Neutrophil (primary cell): Measurements from ENCODE around the gene WDR70.

Experiments
- H3K27ac ChIP-seq: fragments of 200-600 bp; sonication (generic); 2 replicates; pipeline ENCODE4 v1.5.1; 2016; ENCODE audit warnings: mild to moderate bottlenecking, moderate library complexity
- H3K27me3 ChIP-seq: fragments of 200-600 bp; sonication (generic); 2 replicates; pipeline ENCODE4 v1.6.0; 2016; ENCODE audit warnings: mild to moderate bottlenecking
- H3K36me3 ChIP-seq: fragments of 200-600 bp; sonication (generic); 2 replicates; pipeline ENCODE4 v1.5.1; 2017
- H3K4me1 ChIP-seq, 2 experiments: fragments of 200-600 bp in 1 of 2; sonication (generic) in 1 of 2; 1 replicate in 1 of 2; 2 replicates in 1 of 2; pipeline versions ENCODE4 v1.5.1 to v1.6.1; 2013 to 2016; ENCODE audit warnings: low read depth in 1 of 2, low read length in 1 of 2, mild to moderate bottlenecking in 1 of 2, moderate library complexity in 1 of 2; ENCODE audit not compliant: control insufficient read depth in 1 of 2, insufficient read depth in 1 of 2
- H3K4me3 ChIP-seq, 2 experiments: fragments of 200-600 bp in 1 of 2; sonication (generic) in 1 of 2; 1 replicate in 1 of 2; 2 replicates in 1 of 2; pipeline ENCODE4 v1.5.1; 2013 to 2016; ENCODE audit warnings: low read depth in 1 of 2, low read length in 1 of 2, mild to moderate bottlenecking in 1 of 2, moderate library complexity in 1 of 2
- H3K9me3 ChIP-seq: fragments of 200-600 bp; sonication (generic); 2 replicates; pipeline ENCODE4 v1.5.1; 2016
- CTCF ChIP-seq: fragments of 200-600 bp; sonication (generic); IDR thresholded peaks from 2 replicates; pipeline ENCODE4 v1.5.1; 2016; ENCODE audit warnings: antibody characterized with exemption

Gene WDR70

GRCh38 chr5:37694867-37695266 lies 315.7 kb downstream of the WDR70 start:
- H3K36me3 ChIP-seq = no peaks in the 10 kb centered on the region
- TF ChIP-seq CTCF = no peak

GRCh38 chr5:37695647-37696046 lies 316.5 kb downstream of the WDR70 start:
- Histone ChIP-seq H3K9me3 (no peaks in the 10 kb centered on the region), H3K4me1 (no peaks in the 10 kb centered on the region), H3K36me3 (no peaks in the 10 kb centered on the region), H3K27ac (no peak overlapping the region), H3K4me3 (no peak overlapping the region), H3K27me3 (no peaks in the 10 kb centered on the region)
- TF ChIP-seq CTCF = no peak

More at GRCh38 chr5:37694867-37695266, 315.7 kb downstream of the WDR70 start:
- no peaks in the 10 kb centered on the region for H3K4me1 ChIP-seq
- H3K9me3 ChIP-seq = no peaks in the 10 kb centered on the region
- no peak overlapping the region for H3K27ac ChIP-seq
- H3K27me3 ChIP-seq = no peaks in the 10 kb centered on the region
- no peak overlapping the region for H3K4me3 ChIP-seq

- TF ChIP-seq CTCF = no peak
- no peaks in the 10 kb centered on the region for H3K36me3 ChIP-seq
- no peaks in the 10 kb centered on the region for H3K4me1 ChIP-seq
- no peaks in the 10 kb centered on the region for H3K27me3 ChIP-seq
- no peak overlapping the region for H3K4me3 ChIP-seq
- H3K27ac ChIP-seq = no peak overlapping the region
- no peaks in the 10 kb centered on the region for H3K9me3 ChIP-seq
Observed at GRCh38 chr5:37696190-37697021, 317.3 kb downstream of the WDR70 start.

- TF ChIP-seq CTCF = no peak
- no peaks in the 10 kb centered on the region for H3K27me3 ChIP-seq
Observed at GRCh38 chr5:37701868-37702267, 322.8 kb downstream of the WDR70 start.

GRCh38 chr5:37703841-37704241 lies 324.7 kb downstream of the WDR70 start:
- TF ChIP-seq CTCF = no peak
- no peaks in the 10 kb centered on the region for H3K9me3 ChIP-seq
- no peaks in the 10 kb centered on the region for H3K27me3 ChIP-seq
- no peaks in the 10 kb centered on the region for H3K36me3 ChIP-seq
- no peaks in the 10 kb centered on the region for H3K4me1 ChIP-seq
- no peak overlapping the region for H3K4me3 ChIP-seq
- H3K27ac ChIP-seq = no peak overlapping the region

More at GRCh38 chr5:37701868-37702267, 322.8 kb downstream of the WDR70 start:
- Histone ChIP-seq H3K4me3 (no peak overlapping the region), H3K9me3 (no peaks in the 10 kb centered on the region), H3K27ac (no peak overlapping the region), H3K36me3 (no peaks in the 10 kb centered on the region), H3K4me1 (no peaks in the 10 kb centered on the region)
